H54 (cell line): ENCODE data around the gene PDC.

Source experiments
- DNase-seq: peaks from one replicate; pipeline ENCODE4 v3.0.0; 2011; ENCODE audit warnings: low spot score, mixed read lengths; ENCODE audit not compliant: insufficient read length
- FAIRE-seq: peaks from 3 replicates; lab custom pipeline; 2011; peaks lifted over from hg19 to GRCh38; lab: Jason Lieb, UNC
- POLR2A ChIP-seq: IDR thresholded peaks from 2 replicates; pipeline ENCODE4 v1.6.1; 2011; ENCODE audit warnings: low read depth, mild to moderate bottlenecking, low read length

PDC gene

DNA sequence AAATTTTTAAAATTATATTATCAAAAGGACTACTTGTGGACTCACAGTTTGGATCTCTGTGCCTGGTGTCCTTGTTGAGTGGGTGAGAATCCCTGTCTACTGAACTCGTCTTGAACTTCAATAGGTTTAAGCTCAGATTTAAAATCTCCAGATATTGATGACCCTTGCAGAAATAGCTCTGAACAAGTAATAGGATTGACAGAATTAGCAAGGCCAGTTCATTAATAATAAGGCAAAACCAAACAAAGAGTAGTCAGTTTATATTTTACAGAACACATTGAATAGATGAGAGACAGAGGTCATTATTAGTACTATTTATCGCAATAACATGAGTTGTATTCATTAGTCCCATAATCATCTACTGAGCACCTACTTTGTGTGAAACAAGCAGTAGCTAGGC, at the start of gene PDC:
Gene PDC (minus strand): TSS at position 101 of the 400 bp plus-strand sequence. CDS start 11,655 bp downstream, outside the sequence.
- no peak for DNase-seq
- no peak for TF ChIP-seq POLR2A
- FAIRE-seq = no peak

DNA sequence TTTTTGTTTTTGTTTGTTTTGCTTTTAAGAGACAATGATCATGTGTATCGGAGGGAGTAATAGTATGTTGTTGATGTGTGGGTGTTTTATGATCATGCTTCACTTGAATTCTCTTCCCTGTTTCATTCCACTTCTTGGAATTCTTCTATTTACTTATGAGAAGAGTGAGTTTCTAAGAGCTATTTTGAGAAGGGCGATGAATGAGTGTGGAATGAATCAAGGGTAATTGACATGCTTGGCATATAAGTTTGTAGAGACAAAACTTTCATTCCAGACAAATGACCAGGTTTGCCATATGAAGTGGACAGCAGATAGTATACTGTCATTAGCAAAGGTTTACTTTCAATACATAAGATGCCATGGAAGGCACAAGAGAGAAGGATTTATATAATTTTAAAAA, 42.3 kb upstream of the PDC start:
- FAIRE-seq = no peak
- TF ChIP-seq POLR2A = no peak
- DNase-seq = no peak

DNA sequence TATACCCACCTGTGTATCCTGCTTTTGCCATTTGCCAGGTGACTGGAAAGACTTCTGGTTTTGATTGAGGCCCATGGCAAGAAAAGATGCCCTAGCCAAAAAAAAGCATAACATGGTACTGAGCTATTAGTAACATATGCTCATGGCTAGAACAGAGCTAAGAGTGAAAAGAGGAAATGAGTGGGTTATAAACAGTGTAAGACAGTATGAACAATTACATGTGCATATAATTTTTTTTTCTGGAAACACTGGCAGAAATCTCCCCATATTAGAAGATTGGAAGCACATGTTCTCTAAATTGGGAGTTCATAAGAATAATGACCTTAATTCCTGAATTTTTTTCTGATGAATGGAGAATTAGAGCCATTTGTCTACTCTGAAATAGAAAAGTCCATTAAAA, 41.2 kb upstream of the PDC start:
- FAIRE-seq = no peak

DNA sequence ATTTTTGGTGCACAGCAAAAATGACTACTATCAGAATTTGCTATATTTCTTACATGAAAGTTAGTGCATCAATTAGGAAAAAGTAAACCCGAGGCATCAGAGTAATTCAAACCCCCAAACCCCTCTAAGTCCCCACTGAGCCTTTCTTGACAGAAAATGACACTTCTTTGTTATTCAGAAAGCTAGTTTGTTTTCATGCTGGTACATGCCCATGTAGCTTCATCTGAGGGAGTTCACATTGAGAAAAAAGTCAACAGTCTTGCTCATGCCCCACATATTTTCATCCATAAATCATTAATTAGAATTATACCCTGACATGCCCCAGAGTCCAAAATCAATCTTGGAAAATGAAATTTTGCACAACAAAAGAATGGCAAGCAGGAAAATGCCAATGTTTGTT, 39.9 kb upstream of the PDC start:
- DNase-seq (no peak), FAIRE-seq (no peak)
- TF ChIP-seq POLR2A = no peak

More for the DNA sequence above, 41.2 kb upstream of the PDC start:
- no peak for DNase-seq
- TF ChIP-seq POLR2A = no peak

GRCh38 chr1:186499571-186499970, 38.7 kb upstream of the PDC start:
- FAIRE-seq (no peak), DNase-seq (no peak)
- TF ChIP-seq POLR2A = no peak

DNA sequence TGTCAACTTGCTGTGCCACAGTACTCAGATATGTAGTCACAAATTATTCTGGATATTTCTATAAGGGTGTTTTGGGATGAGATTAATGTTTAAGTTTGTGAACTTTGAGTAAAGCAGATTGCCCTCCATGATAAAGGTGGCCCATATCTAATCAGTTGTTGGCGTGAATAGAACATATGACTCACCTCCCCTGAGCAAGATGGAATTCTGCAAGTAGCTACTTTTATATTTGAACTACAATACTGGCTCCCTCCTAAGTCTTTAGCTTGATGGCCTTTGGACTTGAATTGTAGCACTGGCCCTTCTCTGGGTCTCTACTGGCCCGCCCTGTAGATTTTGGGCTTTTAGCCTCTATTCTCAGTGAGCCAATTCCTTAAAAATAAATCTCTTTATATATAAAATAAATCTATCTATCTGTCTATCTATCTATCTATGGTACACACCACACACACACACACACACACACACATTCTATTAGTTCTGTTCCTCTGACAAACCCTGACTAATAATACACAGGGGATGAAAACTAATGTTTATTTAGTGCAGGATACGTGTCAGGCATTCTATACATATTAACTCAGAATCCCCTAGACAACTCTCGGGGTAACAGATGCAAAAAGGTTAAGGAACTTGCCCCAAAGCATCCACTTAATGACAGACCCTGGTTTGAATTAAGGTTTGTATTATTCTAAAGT, 37.9 kb upstream of the PDC start:
- no peak for TF ChIP-seq POLR2A
- FAIRE-seq (no peak), DNase-seq (no peak)

DNA sequence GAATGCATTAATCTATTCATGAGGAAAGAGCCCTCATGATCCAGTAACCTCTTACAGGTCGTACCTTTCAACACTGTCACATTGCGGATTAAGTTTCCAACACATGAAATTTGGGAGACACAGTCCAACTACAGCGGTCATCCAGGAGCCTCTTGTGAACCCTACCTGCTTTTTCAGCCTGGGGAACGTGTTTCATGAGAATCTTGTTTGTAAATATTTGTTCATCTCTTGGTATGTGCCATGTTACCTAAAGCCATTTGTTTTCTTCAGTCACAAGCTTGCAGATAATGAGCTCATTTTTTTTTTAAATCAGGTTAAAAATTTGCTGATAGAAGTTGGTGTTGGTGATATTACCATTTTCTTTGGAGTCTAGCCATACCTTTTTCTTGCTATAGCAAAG, 37.2 kb upstream of the PDC start:
- DNase-seq = no peak
- TF ChIP-seq POLR2A = no peak
- FAIRE-seq = no peak

DNA sequence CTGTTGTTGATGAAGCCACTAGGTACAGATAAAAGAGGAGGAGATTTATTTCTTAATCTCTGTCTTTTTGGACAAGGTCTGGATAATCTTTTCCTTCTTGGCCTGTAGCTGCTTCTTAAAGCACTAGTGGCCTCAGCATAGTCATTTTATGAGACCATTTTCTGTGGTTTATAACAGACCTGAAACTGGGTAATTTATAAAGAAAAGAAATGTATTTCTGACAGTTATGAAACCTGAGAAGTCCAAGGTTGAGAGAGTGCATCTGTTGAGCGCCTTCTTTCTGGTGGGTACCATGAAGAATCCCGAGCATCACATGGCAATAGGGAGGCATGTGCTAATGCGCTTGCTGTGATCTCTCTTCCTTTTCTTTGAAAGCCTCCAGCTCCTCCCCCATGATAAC, 36.7 kb upstream of the PDC start:
- FAIRE-seq (no peak), DNase-seq (no peak)
- no peak for TF ChIP-seq POLR2A

DNA sequence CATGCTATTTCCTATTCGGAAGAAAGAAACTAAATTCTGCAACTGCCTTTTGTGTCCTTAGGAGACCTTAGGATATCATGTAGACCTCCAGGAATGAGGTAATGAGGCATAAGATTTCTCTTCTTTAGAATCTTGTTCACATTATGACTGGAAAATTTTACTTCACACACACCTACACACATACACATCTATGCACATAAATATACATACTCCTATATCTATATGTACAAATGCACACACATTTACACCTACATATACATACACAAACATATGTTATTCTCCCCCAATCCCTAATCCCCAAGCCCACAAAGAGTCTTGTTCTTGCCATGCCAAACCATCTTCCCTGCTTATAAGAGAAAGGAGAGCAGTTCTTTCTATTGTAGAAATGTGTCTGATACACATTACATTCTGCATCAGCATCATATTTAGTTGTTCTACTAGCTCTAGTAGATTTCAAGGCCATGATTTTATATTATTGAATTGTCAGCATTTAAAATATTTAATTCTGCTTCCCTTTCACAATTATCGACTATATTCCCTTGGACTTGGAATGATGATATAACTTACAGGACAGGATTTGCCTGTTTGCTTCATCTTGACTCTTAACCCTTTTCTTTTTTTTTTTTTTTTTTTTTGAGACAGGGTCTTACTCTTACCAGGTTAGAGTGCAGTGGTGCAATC, 35.4 kb upstream of the PDC start:
- TF ChIP-seq POLR2A = no peak
- FAIRE-seq (no peak), DNase-seq (no peak)

DNA sequence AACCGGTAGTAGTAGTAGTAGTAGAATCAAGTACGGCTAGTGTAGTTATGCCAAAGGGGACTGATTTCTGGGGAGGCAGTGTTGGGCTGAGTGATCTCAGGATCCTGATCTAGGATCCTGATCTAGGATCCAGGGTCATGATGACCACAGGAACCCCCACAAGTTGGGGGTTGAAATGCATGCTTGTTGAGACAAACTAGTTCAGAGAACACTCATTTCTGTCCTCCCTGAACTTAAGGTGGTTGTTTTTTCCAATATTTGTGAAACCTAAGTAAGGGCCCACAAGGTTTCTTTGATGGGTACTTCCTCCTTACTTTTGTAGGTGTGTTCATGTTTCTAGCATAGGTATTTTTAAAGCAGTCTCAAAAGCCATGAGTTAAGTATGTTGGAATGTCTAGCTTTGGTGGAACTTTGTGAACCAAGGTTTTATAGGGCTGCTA, 33.9 kb upstream of the PDC start:
- no peak for FAIRE-seq
- TF ChIP-seq POLR2A = no peak
- no peak for DNase-seq

DNA sequence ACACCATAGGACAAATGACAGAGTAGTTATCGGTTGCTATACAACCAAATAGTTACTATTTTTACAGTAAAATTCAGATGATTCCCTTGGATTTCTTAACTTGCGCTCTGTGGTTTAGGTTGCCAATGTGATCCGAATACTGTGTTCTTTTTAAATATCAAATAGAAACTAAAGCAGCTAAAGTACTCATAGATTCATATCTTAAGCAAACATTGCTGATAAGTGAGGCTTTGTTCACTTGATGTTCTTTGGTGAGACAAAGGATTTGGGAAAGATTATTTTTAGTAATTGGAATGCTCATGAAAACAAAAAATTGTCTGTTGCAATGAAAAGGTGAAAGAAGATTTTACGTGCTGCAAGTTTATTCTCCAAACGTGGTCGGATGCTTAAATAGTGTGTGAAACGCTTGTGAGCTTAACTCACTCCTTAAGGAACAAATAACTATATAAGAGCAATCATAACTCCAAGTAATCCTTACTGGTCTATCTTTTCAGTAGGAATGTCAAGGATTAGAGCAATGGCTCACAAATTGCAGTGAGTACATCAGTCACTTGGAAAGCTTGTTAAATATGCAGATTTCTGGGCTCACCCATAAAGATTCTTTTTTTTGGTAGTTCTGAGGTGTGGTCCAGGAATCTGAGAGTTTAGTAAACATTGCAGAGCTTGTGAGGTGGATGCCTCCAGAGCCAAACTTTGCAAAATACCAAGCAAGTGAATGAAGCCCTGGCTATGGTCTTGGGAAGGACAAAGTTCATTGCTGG, 31.8 kb upstream of the PDC start:
- DNase-seq (no peak), FAIRE-seq (no peak)
- no peak for TF ChIP-seq POLR2A

DNA sequence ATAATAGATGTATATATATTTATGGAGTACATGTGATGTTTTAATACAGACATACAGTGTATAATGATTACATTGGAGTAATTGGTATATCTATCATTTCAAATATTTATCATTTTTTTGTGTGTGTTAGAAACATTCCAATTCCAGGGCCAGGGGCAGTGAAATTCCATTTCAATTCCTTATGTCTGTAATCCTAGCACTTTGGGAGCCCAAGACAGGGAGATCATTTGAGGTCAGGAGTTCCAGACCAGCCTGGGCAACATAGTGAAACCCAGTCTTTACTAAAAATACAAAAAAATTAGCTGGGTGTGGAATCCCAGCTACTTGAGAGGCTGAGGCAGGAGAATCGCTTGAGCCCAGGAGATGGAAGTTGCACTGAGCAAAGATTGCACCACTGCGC, 30.4 kb upstream of the PDC start:
- DNase-seq (no peak), FAIRE-seq (no peak)
- TF ChIP-seq POLR2A = no peak

DNA sequence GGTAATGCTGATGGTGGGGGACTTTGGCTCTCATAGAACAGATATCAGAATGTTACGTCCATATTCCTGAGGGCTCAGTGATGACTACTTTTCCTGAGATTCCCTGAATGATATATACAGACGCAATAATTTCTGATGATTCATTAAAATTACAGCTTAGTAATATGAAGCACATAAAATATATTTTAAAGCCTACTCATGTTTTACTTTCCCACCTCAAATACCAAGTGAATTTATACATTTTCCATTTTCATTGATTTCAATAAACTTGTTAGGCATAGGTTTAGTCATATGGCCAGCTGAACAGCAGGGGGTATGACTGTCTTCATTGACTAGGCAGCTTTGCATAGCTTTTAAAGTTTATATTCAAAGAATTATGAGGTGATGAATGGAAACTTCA, 26.2 kb upstream of the PDC start:
- no peak for TF ChIP-seq POLR2A
- DNase-seq (no peak), FAIRE-seq (no peak)

GRCh38 chr1:186486061-186486460, 25.1 kb upstream of the PDC start:
- DNase-seq (no peak), FAIRE-seq (no peak)
- TF ChIP-seq POLR2A = no peak
